Calu3 (cell line): ENCODE results near the gene PFKFB3. TPM values are rescaled to one million over a fixed set of nuclear protein-coding genes. Genes with fewer than 3 reads are reported as not detected.
"Not testable (repeated sequence)": the region's sequence is repeated elsewhere in the genome, so short reads cannot be mapped to it uniquely, and the experiment has no call there.

Experiments used
- BruUV-seq: library from RNA; stranded (reverse); fragments of 400-500 nt; replicated peaks from 2 replicates; lab custom pipeline; 2021; lab: Mats Ljungman, UMichigan
- CTCF ChIA-PET: fragments of 300-600 bp; sonication (Branson Sonifier 250); formaldehyde crosslinking; loops from one replicate; lab custom pipeline; 2022; ENCODE audit warnings: antibody characterized with exemption; lab: Charles Lee
- DNase-seq: peaks from one replicate; pipeline ENCODE4 v3.0.0; 2022
- H3K27ac Mint-ChIP-seq: one replicate; pipeline ENCODE4 v1.8.0; 2022; ENCODE audit warnings: mixed read lengths; ENCODE audit not compliant: unreplicated experiment
- H3K27me3 Mint-ChIP-seq: one replicate; pipeline ENCODE4 v1.8.0; 2022; ENCODE audit warnings: mixed read lengths; ENCODE audit not compliant: unreplicated experiment
- H3K36me3 Mint-ChIP-seq: one replicate; pipeline ENCODE4 v1.8.0; 2022; ENCODE audit warnings: mild to moderate bottlenecking, moderate library complexity, mixed read lengths; ENCODE audit not compliant: insufficient read depth, unreplicated experiment
- H3K4me1 Mint-ChIP-seq: one replicate; pipeline ENCODE4 v1.8.0; 2022; ENCODE audit warnings: mild to moderate bottlenecking, low read depth, mixed read lengths; ENCODE audit not compliant: unreplicated experiment
- H3K4me3 Mint-ChIP-seq: one replicate; pipeline ENCODE4 v1.8.0; 2022; ENCODE audit warnings: mild to moderate bottlenecking, low read depth, moderate library complexity, mixed read lengths; ENCODE audit not compliant: unreplicated experiment
- H3K9me3 Mint-ChIP-seq: one replicate; pipeline ENCODE4 v1.8.0; 2022; ENCODE audit warnings: low read depth, mixed read lengths; ENCODE audit not compliant: unreplicated experiment
- intact Hi-C: fragments of 100-400 bp; cut with micrococcal nuclease; formaldehyde crosslinking; loops from one replicate; pipeline ENCODE4 v1.10.0; 2022; ENCODE audit not compliant: unreplicated experiment
- total RNA-seq: library from RNA; stranded (reverse); gene quantifications from 2 replicates; pipeline ENCODE4 v1.2.3, GENCODE V29; 2022
- TF ChIP-seq, protein P1 (sequence below): fragments of 200-600 bp; IDR thresholded peaks from one replicate; pipeline ENCODE4 v1.8.0; 2022; ENCODE audit warnings: antibody characterized with exemption; ENCODE audit not compliant: unreplicated experiment

PFKFB3 gene
- total RNA-seq, 1 experiment from 2014 or later: 293 TPM

DNA sequence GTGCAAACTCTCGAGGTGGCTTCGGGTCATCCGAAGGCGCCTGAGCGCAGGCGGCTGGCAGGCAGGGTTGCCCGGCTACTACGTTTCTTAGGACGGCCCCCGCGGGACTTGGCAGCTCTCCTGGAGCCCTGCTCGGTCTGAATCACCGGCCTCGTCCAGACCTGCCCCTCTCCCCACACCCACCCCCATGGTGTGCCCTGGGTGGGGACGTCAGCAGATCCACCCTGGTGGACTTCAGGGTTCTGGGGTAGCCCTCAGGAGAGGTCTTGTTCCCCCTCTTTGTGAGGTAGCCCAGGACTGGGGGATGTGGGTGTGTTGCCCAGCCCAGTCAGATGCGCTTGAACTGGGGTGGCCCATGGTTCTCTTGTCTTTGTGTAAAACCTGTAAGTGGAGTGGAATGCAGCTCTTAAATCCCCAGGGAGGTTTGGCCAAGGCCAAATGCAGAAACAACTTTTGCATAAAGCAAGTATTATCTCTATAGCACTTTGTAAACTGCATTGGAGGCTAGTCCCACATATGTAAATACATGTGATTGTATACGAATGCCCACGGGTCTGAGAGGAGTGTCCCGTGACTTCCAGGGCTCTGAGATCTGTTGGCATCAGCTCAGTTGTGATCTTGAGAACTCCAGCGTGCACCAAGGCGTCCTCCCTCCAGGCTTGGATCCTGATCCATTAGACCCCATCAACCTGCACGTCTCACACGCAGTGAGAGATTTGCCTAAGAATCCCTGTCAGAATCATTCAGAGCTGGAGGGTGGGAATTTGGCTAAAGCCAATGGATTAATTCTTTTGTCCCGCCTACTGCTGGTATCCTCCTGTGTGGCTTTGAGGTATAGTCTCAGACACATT is 1.8 kb downstream of the PFKFB3 start:
- H3K27ac Mint-ChIP-seq: peak overlapping the region; percentile 87
- BruUV-seq: TSS peak; percentile 31

DNA sequence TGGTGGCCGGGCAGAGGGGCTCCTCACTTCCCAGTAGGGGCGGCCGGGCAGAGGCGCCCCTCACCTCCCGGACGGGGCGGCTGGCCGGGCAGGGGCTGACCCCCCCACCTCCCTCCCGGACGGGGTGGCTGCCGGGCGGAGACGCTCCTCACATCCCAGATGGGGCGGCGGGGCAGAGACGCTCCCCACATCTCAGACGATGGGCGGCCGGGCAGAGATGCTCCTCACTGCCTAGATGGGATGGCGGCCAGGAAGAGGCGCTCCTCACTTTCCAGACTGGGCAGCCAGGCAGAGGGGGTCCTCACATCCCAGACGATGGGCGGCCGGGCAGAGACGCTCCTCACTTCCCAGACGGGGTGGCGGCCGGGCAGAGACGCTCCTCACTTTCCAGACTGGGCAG is 3.8 kb downstream of the PFKFB3 start:
- peak overlapping the region; percentile 67 for H3K4me3 Mint-ChIP-seq
- H3K27ac Mint-ChIP-seq, BruUV-seq, H3K27me3 Mint-ChIP-seq, intact Hi-C loops, CTCF ChIA-PET, DNase-seq, H3K9me3 Mint-ChIP-seq: not testable (repeated sequence)
- peaks cover 88% of the 10 kb centered on the region for H3K36me3 Mint-ChIP-seq
- H3K4me1 Mint-ChIP-seq: peaks cover 22% of the 10 kb centered on the region

More for the DNA sequence above, 1.8 kb downstream of the PFKFB3 start:
- CTCF ChIA-PET: interaction anchor here (1.0 to 2.0 kb wide), 3 partner anchors 183 to 202 kb away, joined by 3 to 14 read pairs (median 3); no protein-coding TSS in a partner anchor
- TF ChIP-seq, protein P1, sequence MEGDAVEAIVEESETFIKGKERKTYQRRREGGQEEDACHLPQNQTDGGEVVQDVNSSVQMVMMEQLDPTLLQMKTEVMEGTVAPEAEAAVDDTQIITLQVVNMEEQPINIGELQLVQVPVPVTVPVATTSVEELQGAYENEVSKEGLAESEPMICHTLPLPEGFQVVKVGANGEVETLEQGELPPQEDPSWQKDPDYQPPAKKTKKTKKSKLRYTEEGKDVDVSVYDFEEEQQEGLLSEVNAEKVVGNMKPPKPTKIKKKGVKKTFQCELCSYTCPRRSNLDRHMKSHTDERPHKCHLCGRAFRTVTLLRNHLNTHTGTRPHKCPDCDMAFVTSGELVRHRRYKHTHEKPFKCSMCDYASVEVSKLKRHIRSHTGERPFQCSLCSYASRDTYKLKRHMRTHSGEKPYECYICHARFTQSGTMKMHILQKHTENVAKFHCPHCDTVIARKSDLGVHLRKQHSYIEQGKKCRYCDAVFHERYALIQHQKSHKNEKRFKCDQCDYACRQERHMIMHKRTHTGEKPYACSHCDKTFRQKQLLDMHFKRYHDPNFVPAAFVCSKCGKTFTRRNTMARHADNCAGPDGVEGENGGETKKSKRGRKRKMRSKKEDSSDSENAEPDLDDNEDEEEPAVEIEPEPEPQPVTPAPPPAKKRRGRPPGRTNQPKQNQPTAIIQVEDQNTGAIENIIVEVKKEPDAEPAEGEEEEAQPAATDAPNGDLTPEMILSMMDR: no peak
- Mint-ChIP-seq H3K27me3 (no peaks in the 10 kb centered on the region), H3K36me3 (peaks cover 84% of the 10 kb centered on the region), H3K4me3 (peak overlapping the region; percentile 84), H3K9me3 (no peaks in the 10 kb centered on the region), H3K4me1 (peaks cover 13% of the 10 kb centered on the region)
- DNase-seq: peak; percentile 46
- intact Hi-C loops: loop anchor here (1.0 to 5.0 kb wide), 4 partner anchors 73 to 197 kb away; no protein-coding TSS in a partner anchor

GRCh38 chr10:6207658-6208057 is 4.9 kb downstream of the PFKFB3 start:
- H3K27me3 Mint-ChIP-seq: no peaks in the 10 kb centered on the region
- H3K27ac Mint-ChIP-seq: peak overlapping the region; percentile 9
- CTCF ChIA-PET: interaction anchor here (0.7 to 1.2 kb wide), 3 partner anchors 107 to 195 kb away, joined by 3 to 5 read pairs (median 4); no protein-coding TSS in a partner anchor
- TF ChIP-seq, protein P1: no peak
- H3K4me1 Mint-ChIP-seq: peaks cover 34% of the 10 kb centered on the region
- peak overlapping the region; percentile 67 for H3K4me3 Mint-ChIP-seq
- DNase-seq: no peak
- H3K9me3 Mint-ChIP-seq: no peaks in the 10 kb centered on the region
- peaks cover 88% of the 10 kb centered on the region for H3K36me3 Mint-ChIP-seq
- intact Hi-C loops: no loop called here
- no TSS peak for BruUV-seq

DNA sequence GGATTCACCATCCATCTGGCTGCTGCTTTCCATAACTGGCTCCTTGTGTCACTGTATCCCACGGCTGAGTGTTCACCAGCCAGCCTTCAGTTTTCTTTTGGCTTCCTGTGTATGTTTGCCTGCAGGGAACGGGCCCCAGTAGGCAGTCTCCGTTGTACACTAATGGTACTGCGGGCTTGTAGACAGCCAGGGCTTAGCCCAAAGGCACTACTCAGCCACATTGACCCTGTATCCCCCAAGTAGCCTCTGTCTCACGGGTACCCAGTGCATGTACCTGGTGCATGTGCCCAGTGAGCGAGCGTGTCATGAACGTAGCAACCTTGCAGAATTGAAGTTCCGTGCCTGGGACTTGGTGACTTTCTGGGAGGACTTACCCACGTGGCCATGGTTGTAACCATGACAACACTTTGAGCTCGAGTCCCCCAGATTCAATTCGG is 6.1 kb downstream of the PFKFB3 start:
- CTCF ChIA-PET: interaction anchor here (1.0 kb wide), 1 partner anchor 193 kb away, joined by 4 read pairs; no protein-coding TSS in a partner anchor
- Mint-ChIP-seq H3K9me3 (no peaks in the 10 kb centered on the region), H3K36me3 (peaks cover 88% of the 10 kb centered on the region), H3K27ac (peak overlapping the region; percentile 9), H3K4me3 (peak overlapping the region; percentile 67), H3K27me3 (no peaks in the 10 kb centered on the region), H3K4me1 (peaks cover 46% of the 10 kb centered on the region)
- TF ChIP-seq, protein P1: no peak
- peak; percentile 32 for DNase-seq
- intact Hi-C loops: no loop called here
- BruUV-seq: no TSS peak
